GM21723 (cell line): ENCODE data around the gene COL5A1.

Experiments
- ATAC-seq: cut with Tn5 transposase; IDR thresholded peaks from one replicate; pipeline ENCODE4 v1.9.1; 2021; ENCODE audit warnings: mild to moderate bottlenecking, moderate library complexity; ENCODE audit not compliant: unreplicated experiment

COL5A1 gene

DNA sequence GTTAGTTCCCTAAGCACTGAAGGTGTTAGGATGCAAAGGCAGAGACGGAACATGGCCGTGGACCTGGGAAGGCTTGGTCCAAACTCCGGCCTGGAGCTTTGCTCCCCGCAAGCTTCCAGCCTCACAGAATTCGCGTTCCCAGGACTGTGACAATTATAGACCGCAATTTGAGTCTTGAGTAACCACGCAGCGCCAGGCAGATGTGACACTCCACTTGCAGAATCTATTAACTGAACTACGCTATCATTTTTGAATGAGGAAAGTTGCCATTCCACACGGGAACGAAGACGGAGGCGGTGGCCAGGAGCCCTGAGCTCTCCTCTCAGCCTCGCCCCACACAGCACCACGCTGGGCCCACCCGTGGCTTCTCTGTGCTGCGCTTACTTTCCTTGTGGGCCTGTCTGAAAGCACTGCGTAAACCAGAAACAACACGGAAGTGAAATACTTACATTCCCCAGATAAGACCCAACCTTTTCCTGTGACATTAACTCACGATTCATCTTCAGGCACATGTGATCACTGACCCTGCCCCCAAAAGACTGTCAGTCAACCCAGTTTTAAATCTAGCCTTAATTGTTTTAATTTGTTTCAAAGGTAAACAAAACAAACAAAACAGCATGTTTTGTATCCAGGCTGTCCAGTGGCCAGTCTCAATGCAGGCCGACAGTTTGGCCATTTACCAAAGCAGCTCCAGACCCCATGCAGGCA is 16.1 kb upstream of the COL5A1 start:
- no peak for ATAC-seq

DNA sequence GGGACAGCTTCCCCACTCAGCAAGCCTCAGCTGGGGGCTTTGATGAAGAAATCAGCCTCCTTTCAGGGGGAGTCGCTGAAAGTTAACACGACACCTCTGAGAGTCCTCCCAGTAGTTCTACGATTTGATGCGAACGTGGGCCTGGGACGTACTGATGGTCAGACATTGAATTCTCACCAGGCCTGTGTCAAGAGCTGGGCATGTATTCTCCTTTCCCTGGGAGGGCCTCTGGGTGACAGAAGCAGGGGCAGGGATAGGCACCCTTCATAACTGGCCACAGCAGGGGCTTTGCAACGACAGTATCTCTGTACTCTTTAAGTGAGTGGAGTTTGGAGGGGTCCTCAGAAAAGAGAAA is 15.6 kb upstream of the COL5A1 start:
- ATAC-seq: no peak

DNA sequence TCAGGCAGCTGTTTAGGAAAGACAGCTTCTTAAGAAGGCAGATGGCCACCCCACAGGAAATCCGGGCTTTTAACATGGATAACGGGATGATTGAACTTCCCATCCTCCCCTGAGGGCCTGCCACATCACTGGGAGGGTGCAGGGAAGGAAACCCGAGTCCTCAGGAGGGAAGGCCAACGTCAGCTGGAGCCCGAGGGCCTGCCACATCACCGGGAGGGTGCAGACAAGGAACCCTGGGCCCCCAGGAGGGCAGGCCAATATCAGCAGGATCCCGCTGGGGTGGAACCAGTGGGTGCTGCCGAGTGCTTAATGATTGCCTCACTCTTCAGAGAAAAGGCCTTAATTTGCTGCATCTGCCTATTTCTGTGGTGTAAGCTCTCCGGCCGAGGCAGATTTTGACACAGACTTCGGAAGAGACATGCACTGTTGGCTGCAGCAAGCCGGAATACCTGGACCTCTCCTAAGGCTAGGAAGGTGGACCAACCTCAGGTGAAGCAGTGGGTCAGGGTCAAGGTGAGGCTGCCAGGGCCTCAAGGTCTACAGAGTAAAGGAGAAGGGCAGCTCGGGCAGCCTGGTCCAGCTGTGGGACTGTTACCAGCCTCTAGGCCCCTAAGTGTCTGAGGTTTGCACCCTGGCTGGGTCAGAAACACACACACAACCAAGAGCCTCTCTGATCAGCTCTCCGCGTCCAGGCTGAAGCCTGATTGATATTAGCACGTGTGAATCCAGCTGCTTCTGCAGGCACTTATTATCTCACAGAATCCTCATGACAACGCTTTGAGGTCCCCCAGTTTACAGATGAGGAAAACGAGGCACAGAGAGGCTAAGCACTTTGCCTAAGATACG is 14.8 kb upstream of the COL5A1 start:
- ATAC-seq: no peak

DNA sequence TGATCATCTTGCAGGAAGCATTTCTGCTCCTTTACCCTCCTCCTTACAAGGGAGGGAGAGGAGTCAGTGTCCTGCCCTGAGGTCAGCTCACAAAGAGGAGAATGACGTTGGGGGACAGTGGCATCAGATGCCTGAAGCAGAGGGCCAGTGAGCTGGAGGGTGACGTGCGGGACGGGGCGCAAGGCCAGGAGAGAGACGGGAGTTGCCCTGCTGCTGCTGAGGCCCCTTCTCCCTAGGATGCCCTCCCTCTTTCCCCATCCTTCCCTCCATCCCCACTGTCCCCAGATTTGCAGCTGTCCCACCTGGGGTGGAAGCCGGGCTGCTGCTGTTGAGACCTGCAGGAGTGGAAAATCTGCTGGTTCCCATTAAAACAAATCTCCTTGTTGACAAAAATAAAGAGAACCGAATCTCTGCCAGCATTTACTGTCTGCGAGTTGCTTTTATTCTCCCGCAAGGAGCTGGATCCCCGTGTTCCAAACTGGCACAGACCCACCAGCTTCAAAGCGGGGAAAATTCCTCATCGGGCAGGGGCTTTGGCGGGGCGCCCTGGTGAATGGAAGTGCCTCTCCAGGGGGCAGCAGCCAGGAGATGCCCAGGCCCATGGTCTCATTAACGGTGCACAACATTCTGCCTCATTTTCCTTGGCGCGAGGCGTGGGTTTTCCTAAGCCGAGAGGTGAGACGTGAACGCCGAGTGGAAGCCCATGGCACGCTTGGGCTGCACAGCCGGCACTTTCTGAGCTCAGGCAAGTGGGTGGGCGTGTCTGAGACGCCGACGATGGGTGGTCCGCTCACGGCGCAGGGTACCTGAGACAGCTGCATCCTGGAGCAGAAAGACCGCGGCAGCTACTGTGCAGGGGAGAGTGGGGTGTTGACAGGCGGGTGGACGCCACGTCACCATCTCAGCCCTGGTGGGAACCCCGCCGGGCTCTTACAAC is 13.9 kb upstream of the COL5A1 start:
- ATAC-seq: no peak

DNA sequence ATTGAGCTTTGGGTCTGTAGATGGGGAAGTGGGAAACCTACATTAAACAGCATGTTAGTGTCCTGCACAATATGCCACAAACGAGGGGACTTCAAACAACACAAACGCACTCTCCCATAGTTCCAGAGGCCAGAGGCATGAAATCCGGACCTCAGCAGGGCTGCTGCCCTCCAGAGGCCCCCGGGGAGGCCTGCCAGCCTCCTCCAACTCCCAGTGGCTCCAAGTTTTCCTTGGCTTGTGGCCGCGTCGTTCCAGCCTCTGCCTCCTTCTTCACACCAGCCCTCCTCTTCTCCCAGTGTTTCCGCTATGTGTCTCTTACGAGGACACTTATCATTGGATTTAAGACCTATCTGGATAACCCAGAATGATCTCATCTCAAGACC is 13.3 kb upstream of the COL5A1 start:
- ATAC-seq: no peak

DNA sequence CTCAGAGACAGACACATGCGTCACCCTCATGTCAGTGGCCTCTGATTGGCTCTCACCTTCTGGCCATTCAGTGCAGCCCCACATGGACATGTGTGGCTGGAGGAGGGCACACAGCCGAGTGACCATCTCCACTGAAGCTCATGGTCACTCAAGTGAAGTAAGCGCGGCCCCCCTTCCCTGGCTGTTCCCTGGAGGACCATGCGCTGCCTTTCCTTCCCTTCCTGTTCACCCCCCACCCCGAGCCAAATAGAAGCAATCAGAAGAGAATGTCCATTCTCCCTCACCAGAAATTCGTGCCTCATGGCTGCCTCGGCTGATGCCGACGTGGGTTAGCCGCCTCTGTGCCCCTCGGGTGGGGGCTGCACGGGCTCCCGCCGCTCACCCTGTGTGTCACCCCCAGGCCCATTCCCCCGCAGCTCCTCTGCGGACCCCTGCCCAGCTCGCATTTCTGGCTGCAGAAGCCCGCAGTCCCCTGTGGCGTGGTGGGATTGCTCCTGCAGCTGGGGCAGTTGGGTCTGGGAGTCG is 12.5 kb upstream of the COL5A1 start:
- no peak for ATAC-seq

DNA sequence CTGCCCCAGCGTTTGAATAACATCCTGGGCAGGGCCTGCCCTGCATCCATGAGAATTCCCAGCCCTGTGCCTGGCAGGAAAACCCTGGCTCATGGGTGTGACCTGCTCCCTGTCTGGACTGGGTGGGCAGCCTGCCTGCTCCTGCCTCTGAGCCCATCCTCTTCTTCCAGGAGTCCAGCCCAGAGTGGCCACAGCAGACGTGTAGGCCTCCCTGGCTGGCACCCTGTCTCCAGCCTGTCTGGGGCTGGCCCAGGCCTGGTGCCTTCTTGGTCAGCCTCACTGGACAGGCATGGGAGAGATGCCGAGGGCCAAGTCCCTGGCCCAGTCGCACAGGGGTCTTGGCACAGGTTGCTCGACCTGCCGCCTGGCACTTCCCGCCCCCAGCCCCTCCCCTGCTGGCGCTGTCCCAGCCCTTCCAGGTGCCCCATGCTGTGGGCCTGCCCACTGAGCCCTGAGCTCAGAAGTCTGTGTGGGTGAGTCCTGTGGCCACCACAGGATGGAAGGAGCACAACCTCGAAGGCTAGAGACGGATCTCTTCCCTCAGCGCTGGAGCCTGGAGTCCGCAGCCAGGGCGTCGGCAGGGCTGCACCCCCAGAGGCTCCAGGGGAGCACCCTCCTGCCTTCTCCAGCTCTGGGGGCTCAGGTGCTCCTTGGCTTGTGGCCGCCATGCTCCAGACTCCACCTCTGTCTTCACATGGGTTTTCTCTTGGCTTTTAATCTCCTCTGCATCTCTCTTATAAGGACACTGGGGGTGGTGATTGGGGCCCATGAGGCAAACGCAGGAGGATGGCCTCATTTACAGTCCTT is 11.8 kb upstream of the COL5A1 start:
- ATAC-seq: no peak

DNA sequence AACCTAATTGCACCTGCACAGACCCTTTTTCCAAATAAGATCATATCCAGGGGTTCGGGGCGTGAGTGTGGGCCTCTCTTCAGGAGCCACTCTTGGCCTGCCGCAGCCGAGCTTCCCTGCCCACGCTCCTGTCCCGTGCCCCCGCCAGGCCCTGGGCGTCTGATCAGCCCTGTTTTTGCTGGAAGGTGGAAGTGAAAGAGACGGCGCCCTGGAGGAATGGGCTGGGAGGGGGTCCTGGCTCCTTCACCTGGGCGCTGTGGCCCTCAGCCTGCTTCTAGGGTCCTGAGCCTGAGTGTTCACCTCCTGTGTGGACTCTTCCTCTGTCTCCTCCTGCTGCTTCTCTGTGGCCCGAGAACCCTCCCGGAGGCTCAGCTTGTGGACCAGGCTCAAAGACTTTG is 11.2 kb upstream of the COL5A1 start:
- ATAC-seq: no peak

DNA sequence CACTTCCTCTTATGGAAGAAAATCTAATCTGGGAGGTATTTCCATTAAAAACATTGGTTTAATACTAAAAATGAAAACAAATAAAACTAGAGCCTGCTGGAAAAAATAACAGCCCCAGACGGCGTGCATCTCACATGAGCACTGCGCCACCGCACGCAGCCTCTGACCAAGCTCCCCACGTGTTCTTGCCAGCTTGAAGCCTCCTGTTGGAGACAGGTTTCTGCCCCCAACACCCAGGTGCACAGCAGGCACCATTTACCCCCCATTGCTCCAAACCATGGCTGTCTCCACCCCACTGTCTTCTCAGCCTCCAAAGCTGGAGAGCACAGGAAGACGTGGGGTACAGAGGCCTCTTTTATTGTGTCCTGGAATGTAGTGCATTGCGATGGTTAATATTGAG is 10.7 kb upstream of the COL5A1 start:
- no peak for ATAC-seq

DNA sequence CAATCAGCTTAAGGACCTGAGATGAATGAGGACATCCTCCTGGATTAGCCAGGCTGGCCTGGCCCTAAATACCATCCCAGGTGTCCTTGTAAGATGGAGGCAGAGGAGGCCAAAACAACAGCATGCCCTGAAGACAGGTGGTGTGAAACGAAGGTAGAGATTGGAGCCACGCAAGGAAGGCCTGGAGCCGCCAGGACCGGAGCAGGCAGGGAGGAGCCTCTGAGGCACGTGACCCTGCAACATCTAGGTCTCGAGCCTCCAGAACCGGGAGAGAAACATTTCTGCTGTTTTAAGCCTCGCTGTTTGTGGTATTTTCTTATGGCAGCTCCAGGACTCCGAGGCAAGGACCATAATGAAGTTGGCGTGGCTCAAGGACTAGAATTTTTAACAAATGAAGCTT is 9.7 kb upstream of the COL5A1 start:
- no peak for ATAC-seq

DNA sequence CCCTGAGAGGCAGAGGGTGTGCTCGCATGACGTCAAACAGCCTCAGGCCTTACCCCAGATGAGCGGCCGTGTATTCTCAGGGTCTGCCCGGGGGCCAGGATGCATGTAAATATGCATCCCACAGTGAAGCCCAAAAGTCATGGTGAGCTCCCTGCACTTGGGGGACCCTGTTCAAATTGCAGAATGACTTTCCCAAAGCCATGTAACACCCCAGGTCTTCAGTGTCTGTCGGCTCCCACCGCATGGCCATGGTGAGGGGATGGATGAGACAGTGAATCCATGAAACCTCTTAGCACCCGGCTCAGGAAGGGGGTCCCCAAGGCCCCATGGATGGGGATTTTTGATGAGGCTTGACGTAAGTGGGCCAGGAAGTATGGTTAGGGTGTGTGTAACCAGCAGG is 9.3 kb upstream of the COL5A1 start:
- ATAC-seq: no peak

DNA sequence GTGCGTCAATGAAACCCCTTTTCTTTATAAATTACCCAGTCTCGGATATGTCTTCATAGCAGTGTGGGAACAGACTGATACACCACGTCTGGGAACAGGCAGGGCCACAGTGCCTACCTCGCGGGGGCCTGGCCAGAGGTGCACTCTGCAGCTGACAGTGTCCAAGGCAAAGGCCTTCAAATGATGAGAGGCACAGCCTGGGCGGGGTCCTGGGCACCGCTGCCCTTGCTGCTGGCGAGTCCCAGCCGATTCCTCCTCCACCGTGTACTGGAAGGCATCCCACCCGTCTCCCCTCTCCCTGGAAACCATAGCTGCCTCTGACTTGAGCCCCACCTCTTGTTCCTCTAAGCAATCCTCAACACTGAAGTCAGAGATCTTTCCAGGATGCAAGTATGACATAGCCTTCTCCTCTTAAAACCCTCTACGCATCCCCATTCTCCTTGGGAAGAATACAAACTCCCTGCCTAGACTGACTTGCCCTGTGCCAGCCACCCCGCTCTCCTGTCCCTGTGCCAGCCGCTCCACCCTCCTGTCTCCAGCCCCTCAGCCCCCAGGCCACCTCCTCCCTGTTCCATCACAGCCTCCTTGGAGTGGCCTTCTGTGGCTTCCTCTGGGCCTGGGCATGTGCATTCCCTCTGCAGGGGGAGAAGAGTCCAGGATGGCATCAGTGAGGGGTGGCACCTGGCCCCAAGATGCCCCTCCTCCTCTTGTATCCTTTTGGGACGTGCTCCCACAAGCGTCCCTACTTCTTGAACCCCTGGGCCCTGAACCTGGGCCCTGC is 8.1 kb upstream of the COL5A1 start:
- no peak for ATAC-seq

DNA sequence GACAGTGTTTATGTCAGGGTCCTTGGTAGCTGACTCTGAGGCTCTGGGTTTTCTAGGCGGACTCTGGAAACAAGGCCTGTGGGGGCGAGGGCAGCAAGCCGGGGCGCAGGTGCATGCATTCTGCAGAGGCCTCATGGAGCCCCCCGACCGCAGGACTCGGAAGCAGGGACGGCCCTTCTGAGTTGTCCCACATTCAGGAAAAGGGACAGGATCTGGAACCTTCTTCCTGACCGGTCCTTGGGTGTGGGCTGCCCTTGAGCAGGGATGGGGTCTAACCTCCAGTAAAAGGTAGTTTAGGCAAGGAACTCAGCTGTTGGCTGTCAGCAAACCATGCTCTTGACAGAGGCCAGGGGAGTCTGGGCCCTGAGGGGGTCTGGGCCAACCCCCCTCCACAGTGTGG is 7.4 kb upstream of the COL5A1 start:
- no peak for ATAC-seq

DNA sequence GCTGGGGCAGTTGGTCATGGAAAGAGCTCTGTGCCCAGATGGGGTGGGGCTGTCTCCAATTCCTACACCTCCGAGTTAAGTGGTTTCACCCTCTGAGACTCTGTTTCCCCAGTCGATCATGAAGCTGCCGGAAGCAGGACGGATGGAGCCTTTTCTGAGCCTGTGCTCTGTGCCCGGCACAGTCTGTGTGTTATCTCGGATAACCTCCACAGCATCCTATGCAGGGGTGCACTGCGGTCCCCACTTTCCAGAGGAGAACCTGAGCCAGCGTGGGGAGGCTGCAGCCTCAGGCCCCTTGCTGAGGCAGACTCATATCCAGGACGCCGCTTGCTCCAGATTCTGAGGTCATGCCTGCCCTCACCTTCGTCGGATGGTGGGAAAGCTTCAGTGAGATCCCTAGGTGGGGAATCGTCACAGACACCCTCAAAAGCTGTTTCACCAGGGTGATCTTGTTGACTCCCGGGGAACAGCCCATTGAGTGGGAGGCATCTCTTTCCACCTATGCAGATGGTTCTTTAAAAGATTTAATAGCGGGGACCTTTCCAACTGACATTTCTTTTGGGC is 6.9 kb upstream of the COL5A1 start:
- no peak for ATAC-seq

DNA sequence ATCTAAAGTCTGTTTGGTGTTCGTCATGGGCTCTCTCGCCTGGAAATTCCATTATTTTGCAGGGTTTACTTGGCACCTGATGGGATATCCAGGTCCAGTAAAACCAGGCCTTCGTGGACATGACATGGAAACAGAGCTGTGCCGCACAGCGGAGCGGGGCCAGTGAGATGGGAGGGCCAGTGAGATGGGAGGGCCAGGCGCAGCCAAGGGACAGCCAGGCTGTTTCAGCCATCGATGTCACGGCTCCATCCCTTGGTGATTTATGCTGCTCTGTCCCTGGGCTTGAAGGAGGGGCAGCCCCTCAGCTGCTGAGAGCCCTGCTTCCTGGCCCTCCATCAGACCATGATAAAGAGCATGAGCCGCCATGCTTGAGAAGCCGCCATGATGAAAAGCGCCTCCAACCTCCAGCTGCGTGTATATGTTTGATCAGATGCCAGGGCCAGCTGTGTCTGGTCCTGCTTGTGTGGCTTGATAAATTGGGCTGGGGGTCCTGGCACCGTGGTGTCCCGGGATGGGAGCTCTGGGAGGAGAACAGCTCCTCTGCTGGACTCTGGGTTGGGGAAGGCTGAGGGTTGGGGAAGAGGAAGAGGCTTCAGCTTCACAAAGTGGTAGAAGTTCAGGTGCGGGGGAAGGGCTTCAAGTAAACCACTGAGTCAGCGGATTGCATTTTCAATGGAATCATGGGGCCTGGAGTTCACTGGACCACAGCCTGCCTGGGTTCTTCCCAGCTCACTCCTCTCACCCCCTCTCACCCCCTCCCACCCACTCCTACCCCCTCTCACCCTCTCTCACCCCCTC is 6.1 kb upstream of the COL5A1 start:
- no peak for ATAC-seq

DNA sequence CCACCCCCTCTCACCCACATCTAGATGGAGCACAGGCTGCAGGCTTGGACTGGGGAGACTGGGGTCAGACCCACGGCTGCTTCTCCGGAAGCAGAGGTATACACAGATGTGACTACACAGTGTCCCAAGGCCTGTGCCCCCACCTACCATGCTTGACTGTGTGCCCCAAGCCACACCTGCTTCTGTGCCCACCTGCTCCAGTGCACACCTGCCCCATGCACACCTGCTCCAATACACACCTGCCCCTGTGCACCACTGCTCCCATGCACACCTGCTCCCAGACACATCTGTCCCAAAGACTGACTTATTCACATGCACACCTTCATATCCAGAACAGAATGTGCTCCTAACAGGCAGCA is 5.5 kb upstream of the COL5A1 start:
- no peak for ATAC-seq

DNA sequence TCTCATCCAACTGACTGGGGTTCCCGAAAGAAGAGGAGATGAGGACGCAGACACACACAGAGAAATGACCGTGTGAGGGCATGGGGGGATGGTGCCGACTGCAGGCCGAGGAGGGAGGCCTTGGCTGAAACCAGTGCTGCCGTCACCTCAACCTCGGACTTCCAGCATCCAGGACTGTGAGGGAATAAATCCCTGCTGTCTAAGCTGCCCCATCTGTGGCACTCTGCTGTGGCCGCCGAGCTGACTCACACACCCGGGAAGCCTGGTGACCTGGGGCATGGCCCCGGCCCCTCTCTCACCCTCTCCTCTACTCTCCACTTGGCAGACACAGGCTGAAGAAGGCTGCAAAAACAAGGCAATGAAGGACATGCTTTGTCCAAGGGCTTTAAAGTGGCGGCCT is 4.4 kb upstream of the COL5A1 start:
- no peak for ATAC-seq

DNA sequence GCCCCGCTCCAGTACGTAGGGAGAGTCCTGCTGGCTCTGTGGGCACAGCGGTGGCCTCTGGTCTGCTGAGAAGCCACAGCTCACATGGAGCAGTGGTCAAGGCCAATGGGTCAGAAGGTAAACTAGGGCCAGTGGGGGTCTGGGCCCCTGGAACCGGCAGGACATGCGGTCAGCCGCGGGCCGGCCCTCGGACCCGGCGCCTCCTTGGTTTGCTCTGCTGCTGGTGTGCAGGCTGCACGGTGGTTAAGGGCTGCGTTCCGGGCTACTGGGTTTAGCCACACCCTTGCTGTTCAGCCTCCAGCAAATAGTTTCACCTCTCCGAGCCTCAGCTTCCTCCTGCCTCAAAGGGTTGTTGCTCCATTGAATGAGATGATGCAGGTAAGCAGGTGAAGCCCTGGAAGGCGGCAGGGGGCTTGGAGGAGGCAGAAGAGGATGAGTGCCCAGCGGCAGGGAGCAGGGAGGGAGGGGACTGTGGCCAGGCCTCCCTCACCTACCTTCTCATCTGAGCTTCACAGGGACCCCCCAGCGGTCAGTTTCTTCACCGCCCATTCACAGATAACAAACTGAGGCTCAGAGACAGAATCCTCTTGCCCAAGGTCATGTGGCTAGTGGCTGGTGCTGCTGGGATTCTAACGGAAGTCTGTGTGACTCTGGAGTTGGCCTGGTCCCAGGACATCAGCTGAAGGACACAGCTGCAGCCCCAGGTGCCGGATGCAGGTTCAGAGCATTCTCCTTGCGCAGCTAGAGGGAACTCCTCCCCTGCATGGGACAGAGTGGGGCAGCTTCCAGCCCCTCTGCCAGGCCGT is 3.7 kb upstream of the COL5A1 start:
- ATAC-seq: no peak
